Dermis blood vessel endothelial cell (primary cell): ENCODE data around the gene CGRRF1. TPM values are rescaled to one million over a fixed set of nuclear protein-coding genes. Genes with fewer than 3 reads are reported as not detected.

Source experiments
- DNase-seq: peaks from one replicate; pipeline ENCODE4 v3.0.0; 2010
- total RNA-seq: library from RNA; depleted of rRNA; stranded (reverse); fragments of >200 nt; gene quantifications from 2 replicates; pipeline ENCODE4 v1.2.3, GENCODE V29; 2014

Gene CGRRF1
- total RNA-seq, 1 donor from 2014 or later = 20.8 TPM

DNA sequence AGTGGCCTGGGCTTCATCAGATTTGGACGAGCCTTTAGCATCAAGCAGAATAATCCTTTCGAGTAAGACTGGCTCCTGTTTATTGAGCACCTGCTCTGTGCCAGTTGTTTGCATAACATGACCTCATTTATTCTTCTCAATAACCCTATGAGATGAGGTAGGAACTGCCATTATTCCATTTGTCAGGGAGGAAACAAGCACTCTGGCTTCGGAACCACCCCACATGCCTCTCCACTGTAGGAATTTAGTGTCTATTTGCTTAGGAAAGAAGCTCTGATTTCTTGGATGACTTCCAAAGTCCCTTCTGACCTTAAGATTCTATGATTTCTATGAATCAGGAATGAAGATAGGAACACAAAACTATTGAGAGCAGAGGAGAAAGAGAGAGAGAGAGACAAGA is 68.3 kb downstream of the CGRRF1 start:
- peak; percentile 80 for DNase-seq

DNA sequence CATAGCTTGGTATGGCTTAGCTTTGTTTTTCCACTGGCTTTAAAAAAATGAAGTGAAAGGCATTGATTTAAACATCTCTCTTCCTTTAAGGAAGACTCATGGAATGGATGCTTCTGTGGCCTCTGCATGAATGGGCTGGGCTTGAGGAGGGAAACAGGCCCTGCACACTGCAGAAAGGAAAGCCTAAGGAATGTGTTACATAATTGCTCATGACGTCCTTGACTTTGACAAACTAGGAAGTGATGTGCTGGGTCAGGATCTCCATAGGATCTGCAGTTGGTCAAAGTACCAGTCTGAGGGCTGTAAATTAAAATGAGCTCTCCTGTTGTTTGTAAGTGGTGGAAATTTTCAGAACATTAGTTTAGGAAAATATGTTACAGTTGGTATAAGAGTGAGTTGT is 69.9 kb downstream of the CGRRF1 start:
- DNase-seq = peak; percentile 76

DNA sequence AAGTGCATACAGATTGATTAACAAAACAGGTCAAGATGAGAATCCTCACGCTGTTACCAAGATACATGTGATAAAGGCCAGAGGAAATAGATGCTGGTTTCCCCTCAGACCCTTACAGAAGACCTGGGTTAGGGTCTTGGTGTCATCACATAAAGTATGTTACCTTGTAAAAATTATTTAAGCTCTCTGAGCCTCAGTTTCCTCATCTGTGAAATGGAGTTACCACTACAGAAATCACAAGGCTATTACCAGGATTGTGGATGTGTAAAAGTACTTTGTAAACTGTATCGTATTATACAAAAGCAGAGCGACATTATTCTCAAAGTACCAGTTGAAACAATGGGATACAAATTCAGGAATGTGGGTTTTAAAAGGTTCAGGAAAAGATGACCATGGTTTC is 71.2 kb downstream of the CGRRF1 start:
- no peak for DNase-seq

DNA sequence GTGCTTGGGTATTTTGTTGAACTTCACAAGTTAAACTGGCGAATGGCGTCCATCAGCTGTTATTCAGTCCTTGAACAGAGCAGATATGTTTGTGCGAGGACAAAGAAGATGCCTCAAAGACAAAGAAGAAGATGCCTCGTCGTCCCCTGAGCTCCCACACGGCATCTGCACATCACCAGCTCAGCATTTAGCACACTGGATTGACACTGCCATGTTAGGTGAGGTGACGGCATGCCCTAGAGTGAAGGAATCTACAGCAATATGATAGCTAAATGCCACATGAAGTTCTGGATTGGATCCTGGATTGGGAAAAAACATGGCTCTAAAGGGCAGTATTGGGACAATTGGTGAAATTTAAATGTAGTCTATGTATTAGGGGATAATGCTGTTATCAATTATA is 72.6 kb downstream of the CGRRF1 start:
- DNase-seq = no peak

DNA sequence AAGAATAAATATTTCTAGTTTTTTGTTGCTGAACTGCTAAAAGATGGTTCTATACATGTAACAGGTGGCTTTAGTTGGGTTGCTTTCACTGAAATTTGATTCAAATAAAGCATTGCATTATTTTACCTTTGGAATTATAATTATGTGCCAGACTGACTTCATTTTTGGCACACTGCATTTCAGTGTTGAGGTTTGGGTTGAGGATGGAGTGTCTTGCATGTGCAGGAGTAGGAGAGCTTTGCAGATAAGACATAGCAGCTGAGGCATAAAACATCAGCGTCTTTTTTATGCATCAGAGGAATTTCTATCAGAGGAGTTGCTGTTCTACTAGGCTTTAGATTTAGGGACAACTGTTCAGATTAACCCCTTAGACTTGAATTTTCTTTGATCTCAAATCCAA is 74.4 kb downstream of the CGRRF1 start:
- DNase-seq = no peak

DNA sequence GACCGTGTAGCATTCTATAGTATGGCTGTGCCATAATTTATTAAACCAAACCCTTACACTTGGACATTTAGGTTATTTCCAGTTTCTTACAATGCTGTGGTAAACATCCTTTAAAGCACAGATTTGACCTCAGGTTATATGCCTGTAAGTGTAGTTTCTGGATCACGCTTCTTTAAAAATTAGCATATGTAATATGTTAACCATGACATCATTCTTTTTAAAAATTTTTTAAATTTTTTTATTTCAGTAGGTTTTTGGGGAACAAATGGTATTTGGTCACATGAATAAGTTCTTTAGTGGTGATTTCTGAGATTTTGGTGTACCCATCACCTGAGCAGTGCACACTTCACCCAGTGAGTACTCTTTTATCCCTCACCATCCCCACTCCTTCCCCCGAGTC is 75.5 kb downstream of the CGRRF1 start:
- DNase-seq = no peak

Other genes starting within 250 kb of the CGRRF1 start
- 34.4 and 83.6 TPM in 2 replicates for gene CDKN3, start 112.9 kb upstream of the CGRRF1 start, total RNA-seq
- gene CNIH1, start 68.5 kb upstream of the CGRRF1 start, total RNA-seq = 156 and 160 TPM in 2 replicates
- 113 and 114 TPM in 2 replicates for gene GMFB, start 20.9 kb upstream of the CGRRF1 start, total RNA-seq
- gene SAMD4A, start 57.2 kb downstream of the CGRRF1 start, total RNA-seq = 44.2 and 57.2 TPM in 2 replicates